Left kidney (tissue), 2 donors: ENCODE data around the gene CD33. TPM values are rescaled to one million over a fixed set of nuclear protein-coding genes. Genes with fewer than 3 reads are reported as not detected.
"Not testable (repeated sequence)": the region's sequence is repeated elsewhere in the genome, so short reads cannot be mapped to it uniquely, and the experiment has no call there.

Source experiments
- DNase-seq: peaks from one replicate; pipeline ENCODE4 v3.0.0-alpha.2; 2013
- polyA plus RNA-seq: library from polyadenylated mRNA; unstranded; fragments of 120-200 nt; gene quantifications from one replicate; pipeline ENCODE4 v1.2.1, GENCODE V29; 2013; ENCODE audit not compliant: insufficient read length

Gene CD33
- polyA plus RNA-seq, 1 donor: 3.0 TPM

DNA sequence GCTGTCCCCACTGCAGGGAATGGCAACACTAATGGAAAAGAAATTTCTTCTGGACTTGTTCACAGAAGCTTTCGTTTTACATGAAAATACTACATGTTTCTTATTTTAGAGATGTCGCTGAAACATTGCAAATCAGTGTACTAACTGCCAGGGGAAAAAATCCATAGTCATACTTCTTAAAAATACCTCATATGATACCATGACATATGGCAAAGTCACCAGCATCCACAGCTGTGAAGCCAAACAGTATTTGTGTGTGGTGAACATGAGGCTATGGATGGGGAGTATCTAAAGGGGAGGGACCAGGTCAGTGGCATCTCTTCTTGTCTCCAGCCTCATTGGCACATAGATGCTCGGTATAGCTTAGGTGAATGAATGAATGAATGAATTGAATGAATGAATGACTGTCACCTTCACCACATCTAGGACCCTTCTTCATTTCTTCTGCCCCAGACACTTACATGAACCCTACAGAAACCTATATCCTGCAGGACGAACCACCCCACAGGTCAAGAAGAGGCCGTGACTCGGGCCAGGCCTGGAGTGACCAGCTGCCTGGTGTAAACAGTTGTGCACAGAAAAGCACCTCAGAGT is 14.6 kb upstream of the CD33 start:
- no peak for DNase-seq

DNA sequence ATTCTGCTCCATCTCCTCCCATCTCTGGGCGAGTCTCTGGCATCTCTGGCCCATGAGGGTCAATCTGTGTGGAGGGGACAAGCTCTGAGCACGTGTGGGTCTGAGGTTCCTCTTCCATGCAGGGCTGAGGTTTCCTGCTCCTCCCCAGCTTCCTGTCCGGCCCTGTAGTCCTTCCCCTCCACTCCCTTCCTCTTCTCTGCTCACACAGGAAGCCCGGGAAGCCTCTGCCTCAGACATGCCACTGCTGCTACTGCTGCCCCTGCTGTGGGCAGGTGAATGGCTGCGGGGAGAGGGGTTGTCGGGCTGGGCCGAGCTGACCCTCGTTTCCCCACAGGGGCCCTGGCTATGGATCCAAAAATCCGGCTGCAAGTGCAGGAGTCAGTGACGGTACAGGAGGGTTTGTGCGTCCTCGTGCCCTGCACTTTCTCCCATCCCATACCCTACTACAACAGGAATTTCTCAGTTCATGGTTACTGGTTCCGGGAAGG is 14.0 kb upstream of the CD33 start:
- DNase-seq: not testable (repeated sequence)

DNA sequence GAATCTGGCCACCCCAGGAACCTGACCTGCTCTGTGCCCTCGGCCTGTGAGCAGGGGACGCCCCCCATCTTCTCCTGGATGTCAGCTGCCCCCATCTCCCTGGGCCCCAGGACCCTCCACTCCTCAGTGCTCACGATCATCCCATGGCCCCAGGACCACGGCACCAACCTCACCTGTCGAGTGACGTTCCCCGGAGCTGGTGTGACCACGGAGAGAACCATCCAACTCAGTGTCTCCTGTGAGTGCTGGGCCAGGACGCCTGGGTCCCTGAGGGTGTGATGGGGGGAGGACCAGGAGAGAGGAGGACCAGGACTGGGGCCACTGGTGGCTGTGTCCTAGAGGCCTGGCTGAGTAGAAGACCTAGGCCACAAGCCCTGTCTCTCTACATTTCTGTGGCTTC is 13.0 kb upstream of the CD33 start:
- DNase-seq: no peak

DNA sequence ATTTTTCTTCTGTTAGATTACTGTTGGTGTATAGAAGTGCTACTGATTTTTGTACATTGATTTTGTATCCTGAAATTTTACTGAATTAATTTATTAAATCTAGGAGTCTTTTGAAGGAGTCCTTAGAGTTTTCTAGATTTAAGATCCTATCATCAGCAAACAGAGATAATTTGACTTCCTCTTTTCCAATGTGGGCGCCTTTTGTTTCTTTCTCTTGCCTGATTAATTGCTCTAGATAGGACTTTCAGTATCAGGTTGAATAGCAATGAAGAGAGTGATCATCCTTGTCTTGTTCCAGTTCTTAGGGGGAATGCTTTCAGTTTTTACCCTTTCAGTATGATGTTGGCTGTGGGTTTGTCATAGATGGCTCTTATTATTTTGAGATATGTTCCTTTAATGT is 5.6 kb upstream of the CD33 start:
- no peak for DNase-seq

DNA sequence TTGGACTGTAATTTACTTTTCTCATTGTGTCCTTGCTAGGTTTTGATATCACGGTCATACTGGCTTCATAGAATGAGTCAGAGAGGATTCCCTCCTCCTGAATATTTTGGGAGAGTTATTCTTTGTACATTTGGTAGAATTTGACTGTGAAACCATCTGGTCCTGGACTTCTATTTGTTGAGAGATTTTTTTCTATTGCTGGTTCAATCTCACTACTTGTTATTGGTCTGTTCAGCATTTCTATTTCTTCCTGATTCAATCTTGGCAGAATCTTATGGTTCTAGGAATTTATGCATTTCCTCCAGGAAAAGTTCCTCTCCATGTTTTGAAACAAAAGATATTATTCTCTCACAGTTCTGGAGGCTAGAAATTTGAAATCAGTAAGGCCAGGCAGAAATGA is 4.9 kb upstream of the CD33 start:
- no peak for DNase-seq

DNA sequence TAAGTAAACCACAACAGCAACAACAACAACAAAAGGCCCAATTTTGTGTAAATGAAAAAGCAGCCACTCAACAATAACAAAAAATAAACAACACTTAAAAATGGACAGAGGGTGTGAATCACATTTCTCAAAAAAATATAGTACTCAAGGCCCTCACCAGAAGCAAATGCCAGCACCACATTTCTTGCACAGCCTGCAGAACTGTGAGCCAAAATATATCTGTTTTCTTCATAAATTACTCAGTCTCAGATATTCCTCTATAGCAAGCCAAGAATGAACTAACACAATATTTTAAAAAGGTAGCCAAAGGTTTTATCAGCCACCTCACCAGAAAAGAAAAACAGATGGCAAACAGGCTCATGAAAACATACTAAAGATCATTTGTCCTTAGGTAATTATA is 3.9 kb upstream of the CD33 start:
- no peak for DNase-seq

DNA sequence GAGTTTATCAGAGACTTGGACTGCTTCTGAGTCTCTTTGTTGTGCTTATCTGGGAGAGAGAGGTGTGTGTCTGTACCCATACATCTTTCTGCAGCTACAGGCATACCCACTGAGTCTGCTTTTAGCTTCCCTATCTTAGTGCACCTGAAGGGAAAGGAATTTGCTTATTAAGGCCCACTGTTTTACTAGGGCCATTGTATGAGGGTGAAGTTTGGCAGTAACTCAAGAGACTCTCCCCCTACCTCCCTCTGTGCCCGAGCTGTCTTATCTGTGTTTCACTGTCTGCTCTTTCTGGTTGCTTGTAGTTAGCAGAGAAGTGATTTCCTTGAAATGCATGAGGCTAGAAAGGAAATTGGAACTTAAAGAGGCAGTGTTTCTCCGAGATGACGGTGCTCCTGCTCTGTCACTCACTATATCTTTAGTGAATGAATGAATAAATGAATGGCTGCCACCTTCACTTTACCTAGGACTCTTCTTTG is 678 bp upstream of the CD33 start:
- no peak for DNase-seq

DNA sequence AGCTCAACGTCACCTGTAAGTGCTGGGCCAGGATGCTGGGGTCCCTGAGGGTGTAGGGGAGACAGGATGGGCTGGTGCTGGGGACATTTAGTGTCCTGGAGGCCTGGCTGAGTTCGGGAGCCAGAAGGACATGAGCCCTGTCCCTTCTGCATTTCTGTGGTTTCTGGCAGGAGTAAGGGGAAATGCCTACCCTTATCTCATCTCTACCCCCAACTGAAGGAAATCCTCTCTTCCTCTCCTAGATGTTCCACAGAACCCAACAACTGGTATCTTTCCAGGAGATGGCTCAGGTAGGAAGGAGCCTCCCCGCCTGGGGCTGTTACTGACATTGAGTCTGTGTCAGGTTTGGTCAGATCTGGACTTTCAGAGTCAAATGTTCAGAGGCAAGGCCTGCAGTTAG is 1.2 kb downstream of the CD33 start:
- DNase-seq: no peak

DNA sequence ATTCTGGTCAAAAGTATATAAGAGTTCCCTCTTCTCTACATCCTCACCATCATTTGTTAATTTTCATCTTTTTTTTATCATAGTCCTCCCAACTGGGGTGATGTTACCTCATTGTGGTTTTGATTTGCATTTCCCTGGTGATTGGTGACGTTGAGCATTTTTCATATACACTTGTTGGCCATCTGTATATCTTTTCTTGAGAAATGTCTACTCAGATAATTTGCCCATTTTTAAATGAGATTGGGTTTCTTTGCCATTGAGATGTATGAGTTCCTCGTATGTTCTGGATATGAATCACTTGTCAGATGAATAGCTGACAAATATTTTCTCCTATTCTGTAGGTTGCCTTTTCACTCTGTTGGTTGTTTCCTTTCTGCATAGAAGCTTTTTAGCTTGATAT is 2.4 kb downstream of the CD33 start:
- no peak for DNase-seq

DNA sequence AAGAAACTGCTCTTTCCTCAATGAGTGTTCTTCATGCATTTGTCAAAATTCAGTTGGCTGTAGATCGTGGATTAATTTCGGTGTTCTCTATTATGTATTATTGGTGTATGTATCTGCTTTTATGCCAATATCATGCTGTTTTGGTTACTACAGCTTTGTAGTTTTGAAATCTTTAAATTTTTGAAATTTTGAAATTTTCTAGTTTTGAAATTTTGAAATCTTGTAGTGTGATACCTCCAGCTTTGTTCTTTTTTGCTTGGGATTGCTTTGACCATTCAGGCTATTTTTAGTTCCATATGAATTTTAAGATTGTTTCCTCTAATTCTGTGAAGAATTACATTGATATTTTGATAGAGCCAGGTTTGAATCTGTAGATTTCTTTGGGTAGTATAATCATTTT is 3.1 kb downstream of the CD33 start:
- no peak for DNase-seq

DNA sequence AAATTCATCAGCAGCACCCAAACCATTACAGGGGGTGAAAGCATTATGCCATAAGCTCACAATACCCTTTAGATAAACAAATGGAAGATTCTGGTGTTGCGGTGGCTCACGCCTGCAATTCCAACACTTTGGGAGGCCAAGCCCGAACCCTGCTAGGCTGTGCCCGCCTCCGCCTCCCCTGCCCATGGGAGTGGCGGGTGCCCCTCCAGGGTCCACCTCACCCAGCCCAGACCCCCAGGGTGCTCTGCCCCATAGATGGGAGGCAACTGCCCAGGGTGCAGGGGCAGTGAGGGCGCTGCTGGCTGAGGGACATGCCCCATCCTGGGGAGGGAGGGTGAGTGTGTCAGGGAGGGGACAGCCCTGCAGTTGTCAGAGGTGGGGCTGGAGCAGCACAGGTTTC is 16.0 kb downstream of the CD33 start:
- DNase-seq: no peak

DNA sequence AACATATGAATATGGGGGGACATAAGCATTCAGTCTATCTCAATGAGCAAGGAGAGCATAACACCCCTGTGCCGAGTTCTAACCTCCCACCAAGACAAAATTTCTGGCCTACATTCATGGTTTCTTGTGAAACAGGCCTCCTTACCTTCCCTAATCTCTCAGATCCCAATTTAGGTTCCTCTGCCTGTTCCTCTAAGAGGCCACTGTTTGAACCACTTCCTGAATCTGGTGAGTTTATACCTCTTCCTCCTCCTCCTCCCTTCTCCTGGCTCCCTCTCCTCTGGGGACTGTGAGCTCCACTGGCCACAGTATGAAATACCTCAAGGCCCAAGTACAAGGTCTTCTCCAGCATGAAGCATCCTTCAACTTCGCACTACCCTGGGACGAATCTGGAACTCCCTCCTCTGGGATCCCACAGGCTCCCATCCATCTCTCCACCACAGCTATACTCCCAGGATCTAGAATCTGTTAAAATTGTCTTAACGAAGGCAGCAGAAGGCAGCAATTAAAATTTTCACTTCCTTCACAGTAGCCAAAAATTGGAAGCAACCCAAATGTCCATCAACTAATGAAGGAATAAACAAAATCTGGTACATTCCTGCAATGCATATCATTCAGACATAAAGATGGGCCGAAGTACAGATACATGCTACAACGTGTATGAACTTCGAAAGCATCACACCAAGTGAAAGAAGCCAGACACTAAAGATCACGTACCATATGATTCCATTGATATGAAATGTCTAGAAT is 18.2 kb downstream of the CD33 start:
- no peak for DNase-seq

DNA sequence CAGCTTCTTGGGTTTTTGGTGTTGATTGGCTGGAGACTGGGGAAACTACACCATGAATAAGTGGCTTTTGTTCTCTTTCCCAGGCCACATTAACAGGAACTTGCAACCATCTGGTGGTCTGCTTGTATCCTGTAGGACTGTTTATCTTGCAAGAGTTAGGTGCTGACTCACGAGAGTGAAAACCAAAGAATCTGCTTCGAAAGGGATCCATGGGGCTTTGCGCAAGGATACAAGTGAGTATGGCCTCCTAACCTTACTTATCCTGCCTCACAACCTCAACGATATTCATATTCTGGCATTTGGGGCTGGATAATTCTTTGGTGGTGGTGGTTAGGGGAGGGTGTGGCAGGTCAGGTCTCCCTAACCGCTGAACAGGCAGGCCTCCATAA is 21.3 kb downstream of the CD33 start:
- no peak for DNase-seq

DNA sequence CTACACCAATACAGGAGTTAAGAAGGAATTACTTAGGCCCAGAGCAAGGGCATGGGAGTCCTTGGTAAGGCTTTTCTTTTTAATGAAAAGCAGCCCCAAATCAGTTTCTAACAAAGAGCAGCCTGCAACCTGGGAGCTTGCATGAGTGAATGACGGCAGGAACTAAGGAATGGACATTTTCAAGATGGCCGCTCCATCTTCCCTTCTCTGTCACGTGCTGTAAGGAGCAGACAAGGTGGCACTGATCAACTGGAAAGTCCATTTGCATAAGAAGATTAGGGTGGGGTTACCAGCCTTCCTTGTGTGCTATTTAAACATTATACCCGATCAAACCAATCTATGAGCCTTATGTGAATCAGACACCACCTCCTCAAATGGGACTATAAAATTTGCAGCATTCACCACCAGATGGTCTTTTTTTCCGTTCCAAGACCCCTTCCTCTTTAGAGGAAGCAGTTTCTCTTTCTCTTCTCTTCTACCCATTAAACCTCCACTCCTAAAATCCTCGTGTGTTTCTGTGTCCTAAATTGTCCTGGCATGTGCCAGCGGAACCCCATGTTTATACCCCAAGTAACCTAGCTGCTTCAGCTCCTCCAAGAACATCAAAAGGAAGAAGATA is 23.2 kb downstream of the CD33 start:
- no peak for DNase-seq

DNA sequence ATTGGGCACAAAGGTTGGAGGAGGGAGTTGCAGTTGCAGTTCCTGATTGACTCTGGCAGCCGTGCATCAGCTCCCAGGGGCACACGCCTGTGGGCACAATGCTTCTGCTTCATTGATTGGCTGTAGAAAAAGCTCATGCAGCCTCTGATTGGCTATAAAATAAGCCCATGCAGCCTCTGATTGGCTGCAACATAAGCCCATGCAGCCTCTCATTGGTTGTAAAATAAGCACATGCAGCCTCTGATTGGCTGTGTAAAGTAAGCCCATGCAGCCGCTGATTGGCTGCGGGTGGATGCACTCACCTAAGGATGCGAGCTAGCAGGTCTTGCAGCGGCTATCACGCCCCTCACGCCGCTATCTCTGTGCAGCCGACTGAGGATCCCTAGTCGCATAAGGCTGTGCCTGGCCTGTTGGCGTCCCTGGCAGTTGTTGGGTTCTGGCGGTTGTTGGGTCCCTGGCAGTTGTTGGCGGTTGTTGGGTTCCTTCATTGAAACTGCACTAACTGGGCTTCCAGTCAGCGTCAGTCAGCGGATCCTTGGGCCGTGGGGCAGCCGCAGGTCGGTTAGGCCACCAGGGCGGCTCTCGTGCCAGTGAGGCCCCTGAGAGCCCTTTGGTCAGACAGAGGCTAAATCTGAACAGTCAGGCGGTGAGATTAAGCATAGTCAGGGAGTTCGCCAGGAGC is 26.0 kb downstream of the CD33 start, which contains the start of gene SIGLECL1:
Gene SIGLECL1 (plus strand): TSS at position 295 of the 682 bp plus-strand sequence. CDS start 12,993 bp downstream, outside the sequence.
- no peak for DNase-seq

DNA sequence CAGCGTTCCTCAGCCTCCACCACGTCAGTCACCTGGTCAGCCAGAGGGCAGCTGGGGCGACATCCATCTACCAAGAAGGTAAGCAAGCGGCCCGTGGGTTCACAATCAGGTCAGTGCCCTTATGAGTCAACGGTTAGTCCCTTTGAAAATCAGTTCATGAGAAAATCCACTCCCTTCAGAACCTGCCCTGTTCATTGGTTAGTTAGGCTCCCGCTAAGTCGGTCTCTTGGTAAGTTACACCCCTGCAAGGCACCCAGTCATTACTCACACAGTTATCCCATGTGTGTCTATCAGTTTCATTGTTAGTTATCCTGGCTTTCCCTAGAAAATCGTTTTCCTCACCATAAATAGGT is 26.6 kb downstream of the CD33 start:
- no peak for DNase-seq

DNA sequence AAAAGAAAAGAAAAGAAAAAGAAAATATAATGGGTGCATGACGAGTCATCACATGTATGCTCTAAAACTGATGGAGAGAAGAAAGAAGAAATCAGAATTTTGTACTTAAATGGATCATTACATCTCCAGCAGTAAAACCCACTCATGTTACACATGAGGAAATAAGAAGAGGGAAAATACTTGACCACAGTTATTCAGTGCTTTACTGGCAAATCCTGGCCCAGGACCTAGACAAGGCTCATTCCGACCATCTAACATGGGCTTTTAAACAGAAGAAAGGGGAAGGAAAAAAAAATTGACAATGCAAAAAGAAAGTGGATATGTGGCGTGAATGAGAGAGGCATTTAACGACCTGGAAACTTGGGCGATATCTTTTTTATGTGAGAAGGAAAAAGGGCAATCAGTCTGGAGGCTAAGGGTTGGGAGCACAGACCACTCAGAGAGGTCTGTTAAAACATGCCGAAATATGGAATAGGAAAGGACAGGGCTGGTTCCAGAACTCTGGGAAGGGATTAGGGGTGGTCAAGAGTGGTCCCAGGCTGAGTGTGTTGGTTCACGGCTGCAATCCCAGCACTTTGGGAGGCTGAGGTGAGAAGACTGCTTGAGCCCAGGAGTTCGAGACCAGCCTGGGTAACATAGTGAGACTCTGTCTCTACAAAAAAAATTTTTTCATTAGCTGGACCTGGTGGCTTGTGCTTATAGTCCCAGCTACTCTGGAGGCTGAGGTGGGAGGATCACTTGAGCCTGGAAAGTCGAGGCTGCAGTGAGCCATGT is 27.6 kb downstream of the CD33 start:
- no peak for DNase-seq

DNA sequence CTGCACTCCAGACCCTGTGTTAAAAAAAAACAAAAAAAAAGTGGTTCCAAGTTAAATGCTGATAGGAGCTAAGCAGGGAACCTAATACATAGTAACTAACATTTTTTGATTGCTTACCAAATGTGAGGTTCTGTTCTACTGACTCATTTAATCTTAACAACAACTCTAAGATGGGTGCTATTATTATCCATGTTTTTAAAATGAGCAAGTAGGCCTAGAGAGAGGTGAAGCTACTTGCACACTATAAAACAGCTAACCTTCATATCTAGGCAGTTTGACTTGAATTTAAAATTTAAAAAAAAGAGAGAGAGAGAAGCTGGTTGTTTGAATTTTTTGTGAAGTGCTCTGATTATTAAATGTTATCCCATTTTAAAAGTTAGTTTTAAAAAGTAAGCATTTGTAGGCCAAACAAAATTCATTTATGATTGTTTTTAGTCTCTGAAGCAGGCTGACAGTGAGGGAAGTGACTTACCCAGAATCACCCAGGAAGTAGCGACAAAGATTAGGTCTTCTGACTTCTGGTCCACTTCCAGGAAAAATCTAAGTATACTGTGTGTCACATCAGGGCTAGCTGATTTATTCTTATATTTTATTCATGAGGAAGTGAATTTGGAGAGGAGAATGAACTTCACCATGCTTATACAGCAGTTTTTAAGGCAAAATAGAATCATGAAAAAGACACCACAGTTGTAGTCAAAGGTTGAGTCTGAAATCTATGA is 28.4 kb downstream of the CD33 start:
- no peak for DNase-seq

DNA sequence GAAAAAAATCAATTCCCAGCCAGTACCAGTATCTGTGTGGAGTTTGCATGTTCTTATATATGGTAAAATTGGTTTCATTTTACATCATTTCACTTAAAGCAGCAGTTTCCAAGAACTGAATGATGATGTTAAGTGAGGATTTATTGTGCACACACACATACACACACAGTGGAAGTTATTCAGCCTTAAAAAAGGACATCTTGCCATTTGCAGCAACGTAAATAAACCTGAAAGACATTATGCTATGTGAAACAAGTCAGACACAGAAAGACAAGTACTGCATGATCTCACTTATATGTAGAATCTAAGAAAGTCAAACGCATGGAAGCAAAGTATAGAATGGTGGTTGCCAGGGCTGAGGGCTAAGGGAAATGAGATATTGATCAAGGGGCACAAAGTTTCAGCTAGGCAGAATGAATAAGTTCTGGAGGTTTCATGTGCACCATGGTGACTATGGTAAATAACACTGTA is 31.3 kb downstream of the CD33 start:
- no peak for DNase-seq

DNA sequence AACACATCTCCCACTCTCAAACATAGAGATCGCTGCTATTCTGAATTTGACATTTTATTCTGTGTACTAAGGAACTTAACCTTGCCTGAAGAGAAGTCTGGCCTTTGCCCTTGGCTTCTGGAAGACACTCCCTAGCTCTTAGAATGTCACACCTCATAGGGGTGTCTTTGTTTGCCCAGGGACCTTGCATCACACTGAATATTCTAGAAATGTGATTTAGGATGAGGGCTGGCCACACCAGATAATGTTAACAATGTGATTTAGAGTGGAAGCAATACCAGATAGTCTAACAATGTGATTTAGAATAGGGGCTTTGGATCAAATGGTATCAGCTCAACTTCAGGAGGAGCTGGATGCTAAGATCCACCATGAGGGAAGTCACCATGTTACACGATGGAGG is 32.6 kb downstream of the CD33 start:
- DNase-seq: no peak
